PC-9 (cell line): ENCODE measurements around the gene KRTAP5-9. TPM values are rescaled to one million over a fixed set of nuclear protein-coding genes. Genes with fewer than 3 reads are reported as not detected.
"Not testable (repeated sequence)": the region's sequence is repeated elsewhere in the genome, so short reads cannot be mapped to it uniquely, and the experiment has no call there.

Experiments used
- BruUV-seq: library from RNA; stranded (reverse); fragments of 400-500 nt; replicated peaks from 2 replicates; lab custom pipeline; 2021; lab: Mats Ljungman, UMichigan
- CTCF ChIA-PET: fragments of 300-600 bp; sonication (Branson Sonifier 250); formaldehyde crosslinking; loops from one replicate; lab custom pipeline; 2022; ENCODE audit warnings: antibody characterized with exemption; lab: Charles Lee
- POLR2A ChIA-PET: fragments of 300-600 bp; sonication (Branson Sonifier 250); formaldehyde crosslinking; loops from one replicate; lab custom pipeline; 2022; ENCODE audit warnings: antibody characterized with exemption; ENCODE audit not compliant: unreplicated experiment; lab: Charles Lee
- DNase-seq, 2 experiments: peaks; one replicate each; pipeline versions ENCODE4 v3.0.0 to v3.0.0-alpha.2; 2015 to 2022; ENCODE audit warnings: mixed read lengths in 1 of 2
- H2AFZ ChIP-seq: fragments of 200-600 bp; sonication (generic); 2 replicates; pipeline ENCODE4 v1.8.1; 2017; ENCODE audit warnings: antibody characterized with exemption
- H3F3A ChIP-seq: fragments of 200-600 bp; sonication (generic); 2 replicates; pipeline ENCODE4 v1.8.1; 2017; ENCODE audit warnings: antibody characterized with exemption, mild to moderate bottlenecking, low read depth; ENCODE audit not compliant: insufficient read depth
- H3K27ac ChIP-seq: fragments of 200-600 bp; sonication (generic); 2 replicates; pipeline ENCODE4 v1.6.1; 2016; ENCODE audit warnings: mixed run types
- H3K27me3 ChIP-seq: fragments of 200-600 bp; sonication (generic); 2 replicates; pipeline ENCODE4 v1.6.1; 2016; ENCODE audit warnings: low read depth, mixed run types; ENCODE audit not compliant: insufficient read depth
- H3K36me3 ChIP-seq: fragments of 200-600 bp; sonication (generic); 2 replicates; pipeline ENCODE4 v1.6.1; 2016; ENCODE audit warnings: low read depth, mixed run types
- H3K4me1 ChIP-seq: fragments of 200-600 bp; sonication (generic); replicated peaks from 2 replicates; pipeline ENCODE4 v1.6.1; 2016; ENCODE audit warnings: mixed run types; ENCODE audit not compliant: insufficient read depth
- H3K4me2 ChIP-seq: fragments of 200-600 bp; sonication (generic); 2 replicates; pipeline ENCODE4 v1.6.1; 2017; ENCODE audit warnings: mixed run types
- H3K4me3 ChIP-seq: fragments of 200-600 bp; sonication (generic); 2 replicates; pipeline ENCODE4 v1.6.1; 2016; ENCODE audit warnings: mixed run types
- H3K79me2 ChIP-seq: fragments of 200-600 bp; sonication (generic); 2 replicates; pipeline ENCODE4 v1.6.1; 2017; ENCODE audit warnings: low read depth, mixed run types
- H3K9me2 ChIP-seq: fragments of 200-600 bp; sonication (generic); 2 replicates; pipeline ENCODE4 v1.8.1; 2017; ENCODE audit warnings: mild to moderate bottlenecking; ENCODE audit not compliant: insufficient read depth
- H3K9me3 ChIP-seq: fragments of 200-600 bp; sonication (generic); 2 replicates; pipeline ENCODE4 v1.8.1; 2016; ENCODE audit warnings: low read depth; ENCODE audit not compliant: insufficient read depth
- H4K20me1 ChIP-seq: fragments of 200-600 bp; sonication (generic); 2 replicates; pipeline ENCODE4 v1.8.1; 2017; ENCODE audit not compliant: insufficient read depth
- CTCF ChIP-seq: fragments of 200-600 bp; sonication (generic); conservative IDR thresholded peaks from 2 replicates; pipeline ENCODE4 v1.6.1; 2017; ENCODE audit warnings: mixed run types, antibody characterized with exemption, mild to moderate bottlenecking, moderate library complexity
- EZH2 ChIP-seq: fragments of 200-600 bp; sonication (generic); IDR thresholded peaks from 2 replicates; pipeline ENCODE4 v1.8.0; 2017; ENCODE audit warnings: antibody characterized with exemption, low read depth
- intact Hi-C: fragments of 100-400 bp; cut with micrococcal nuclease; formaldehyde crosslinking; loops from one replicate; pipeline ENCODE4 v1.10.0; 2022; ENCODE audit not compliant: unreplicated experiment
- total RNA-seq: library from RNA; stranded (reverse); gene quantifications from 2 replicates; pipeline ENCODE4 v1.2.3, GENCODE V29; 2021

Gene KRTAP5-9
- total RNA-seq, 1 experiment from 2014 or later, result not detected

DNA sequence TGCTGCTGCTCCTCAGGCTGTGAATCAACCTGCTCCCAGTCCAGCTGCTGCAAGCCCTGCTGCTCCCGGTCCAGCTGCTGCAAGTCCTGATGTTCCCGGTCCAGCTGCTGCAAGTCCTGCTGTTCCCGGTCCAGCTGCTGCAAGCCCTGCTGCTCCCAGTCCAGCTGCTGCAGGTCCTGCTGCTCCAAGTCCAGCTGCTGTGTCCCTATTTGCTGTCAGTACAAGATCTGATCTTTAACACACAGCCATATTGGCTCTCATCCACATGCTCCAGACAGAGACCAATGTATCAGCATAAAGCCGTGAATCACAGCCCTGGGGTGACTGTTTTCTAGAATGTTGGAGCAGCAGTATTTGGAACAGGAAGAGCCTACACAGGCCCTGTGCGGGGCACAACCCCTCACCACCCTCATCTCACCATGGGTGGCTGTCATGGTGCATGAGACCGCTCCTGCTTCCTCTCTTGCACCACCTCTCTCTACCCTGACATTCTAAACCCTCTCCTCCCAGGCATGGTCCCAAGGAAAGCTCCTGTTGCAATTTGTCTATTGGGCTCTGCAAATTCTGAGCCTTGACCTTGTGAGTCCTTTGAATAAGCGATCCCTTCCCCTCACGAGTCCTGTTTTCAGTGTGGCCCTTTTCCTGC lies 20.6 kb downstream of the KRTAP5-9 start:
- Histone ChIP-seq H3K27ac (no peak overlapping the region), H2AFZ (no peak overlapping the region), H3K4me3 (no peak overlapping the region), H3F3A (no peaks in the 10 kb centered on the region), H3K36me3 (no peaks in the 10 kb centered on the region), H3K9me2 (no peaks in the 10 kb centered on the region), H3K9me3 (no peaks in the 10 kb centered on the region), H4K20me1 (no peaks in the 10 kb centered on the region), H3K27me3 (peaks cover 15% of the 10 kb centered on the region), H3K4me1 (peaks cover 12% of the 10 kb centered on the region; the same call in 1 of the 2 replicates), H3K4me2 (no peak overlapping the region), H3K79me2 (no peaks in the 10 kb centered on the region)
- no TSS peak for BruUV-seq
- no peak for TF ChIP-seq CTCF
- no peak for TF ChIP-seq EZH2
- DNase-seq, result no peak
- intact Hi-C loops, result no loop called here
- POLR2A ChIA-PET, result no interaction called here
- CTCF ChIA-PET, result interaction anchor here (0.6 to 0.9 kb wide), 2 partner anchors 11 to 382 kb away, joined by 3 read pairs; no protein-coding TSS in a partner anchor

- H3K79me2 ChIP-seq, H3K4me3 ChIP-seq, H3K4me1 ChIP-seq, H4K20me1 ChIP-seq, DNase-seq, H3K9me2 ChIP-seq, H3K36me3 ChIP-seq, H3K27ac ChIP-seq, intact Hi-C loops, BruUV-seq, H2AFZ ChIP-seq, POLR2A ChIA-PET, H3K4me2 ChIP-seq, H3F3A ChIP-seq, H3K9me3 ChIP-seq: not testable (repeated sequence)
- peaks cover 32% of the 10 kb centered on the region for H3K27me3 ChIP-seq
- CTCF ChIA-PET, result interaction anchor here (0.6 kb wide), 1 partner anchor 9 kb away, joined by 3 read pairs; no protein-coding TSS in a partner anchor
Measured at GRCh38 chr11:71571101-71571850, 23.1 kb downstream of the KRTAP5-9 start.

DNA sequence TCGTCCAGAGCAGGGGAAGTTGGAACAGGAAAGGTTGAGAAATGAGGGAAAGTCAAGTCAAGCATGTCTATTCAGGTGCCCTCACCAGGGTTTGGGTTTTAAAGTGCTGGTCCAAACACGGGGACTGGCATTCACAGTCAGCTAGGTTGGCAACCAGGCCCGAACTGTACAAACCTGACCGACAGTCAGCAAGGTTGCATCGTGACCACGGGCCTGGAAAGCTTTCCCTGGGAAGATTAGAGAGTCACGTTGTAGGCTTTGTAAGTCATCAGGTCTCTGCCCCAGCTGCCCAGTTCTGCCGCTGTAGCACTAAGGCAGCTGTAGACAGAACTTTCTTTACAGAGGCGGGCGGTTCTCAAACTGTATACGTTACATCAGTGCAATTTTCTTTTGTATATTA lies 24.6 kb downstream of the KRTAP5-9 start:
- Histone ChIP-seq H3K9me2 (no peaks in the 10 kb centered on the region), H3K36me3 (no peaks in the 10 kb centered on the region), H4K20me1 (no peaks in the 10 kb centered on the region), H3F3A (no peaks in the 10 kb centered on the region), H2AFZ (no peak overlapping the region), H3K4me2 (no peak overlapping the region), H3K4me1 (0 out of 2 replicates have a peak, but pooled peaks cover 5% of the 10 kb centered on the region), H3K4me3 (no peak overlapping the region), H3K79me2 (no peaks in the 10 kb centered on the region), H3K27ac (no peak overlapping the region), H3K9me3 (no peaks in the 10 kb centered on the region), H3K27me3 (peaks cover 40% of the 10 kb centered on the region)
- no TSS peak for BruUV-seq
- no peak for DNase-seq
- ChIA-PET CTCF (interaction anchor here (0.7 kb wide), 1 partner anchor 399 kb away, joined by 3 read pairs; no protein-coding TSS in a partner anchor), POLR2A (no interaction called here)
- TF ChIP-seq EZH2, result no peak
- TF ChIP-seq CTCF, result no peak
- intact Hi-C loops, result no loop called here
